Ascending aorta (tissue), 2 donors: ENCODE results near the gene NUDT7. TPM values are rescaled to one million over a fixed set of nuclear protein-coding genes. Genes with fewer than 3 reads are reported as not detected.
A peak's percentile ranks its signal among the peaks of the same experiment; 100 is the strongest.

Experiments used
- DNase-seq, 2 donors: peaks; one replicate each; pipeline ENCODE4 v3.0.0-alpha.2; 2019; ENCODE audit warnings: low spot score in 2 of 2
- H3K27ac ChIP-seq, 2 donors: fragments of 200-600 bp; sonication (generic); one replicate each; pipeline ENCODE4 v1.5.1; 2016 to 2017; ENCODE audit warnings: mild to moderate bottlenecking in 1 of 2
- H3K27me3 ChIP-seq: fragments of 200-600 bp; sonication (generic); one replicate; pipeline ENCODE4 v1.5.1; 2017
- H3K36me3 ChIP-seq, 2 donors: fragments of 200-600 bp; sonication (generic); one replicate each; pipeline ENCODE4 v1.5.1; 2016
- H3K4me1 ChIP-seq, 2 donors: fragments of 200-600 bp; sonication (generic); one replicate each; pipeline ENCODE4 v1.5.1; 2016 to 2017; ENCODE audit warnings: mild to moderate bottlenecking in 1 of 2
- H3K4me3 ChIP-seq, 2 donors: fragments of 200-600 bp; sonication (generic); one replicate each; pipeline ENCODE4 v1.5.1; 2016 to 2017; ENCODE audit warnings: mild to moderate bottlenecking in 1 of 2
- H3K9me3 ChIP-seq, 2 donors: fragments of 200-600 bp; sonication (generic); one replicate each; pipeline ENCODE4 v1.5.1; 2016
- intact Hi-C: fragments of 100-400 bp; cut with DNase I; formaldehyde crosslinking; loops from one replicate; pipeline ENCODE4 v1.15.1; 2023
- total RNA-seq: library from RNA; depleted of rRNA; stranded (reverse); fragments of >200 nt; gene quantifications from one replicate; pipeline ENCODE4 v1.1.0, GENCODE V29; 2016
- TF ChIP-seq, protein P1 (sequence below), 3 experiments: fragments of 200-600 bp in 2 of 3; fragments of 450-650 bp in 1 of 3; sonication (generic) in 2 of 3; IDR thresholded peaks; one replicate each; pipeline ENCODE4 v1.5.1; 2016 to 2019; ENCODE audit warnings: antibody characterized with exemption in 3 of 3, mild to moderate bottlenecking in 1 of 3, moderate library complexity in 1 of 3

Gene NUDT7
- total RNA-seq, 1 donor from 2014 or later = not detected

DNA sequence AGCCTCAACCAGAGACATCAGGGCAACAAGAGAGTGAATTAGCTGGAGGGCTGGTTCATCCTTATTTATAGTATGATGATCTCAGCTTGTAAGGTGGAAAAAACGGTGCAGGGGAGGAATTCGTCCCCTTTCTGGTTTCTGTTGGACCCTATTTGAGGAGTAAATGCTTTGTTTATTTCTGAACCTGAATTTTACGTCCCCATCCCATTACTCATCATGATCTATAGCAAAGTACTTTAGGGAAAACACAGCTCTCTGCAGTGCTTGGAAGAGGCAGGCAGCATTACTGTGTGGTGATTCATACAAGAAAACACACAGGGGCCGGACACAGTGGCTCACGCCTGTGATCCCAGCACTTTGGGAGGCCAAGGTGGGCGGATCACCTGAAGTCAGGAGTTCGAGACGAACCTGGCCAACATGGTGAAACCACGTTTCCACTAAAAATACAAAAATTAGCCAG lies 58.1 kb downstream of the NUDT7 start:
- Histone ChIP-seq H3K4me1 (peaks cover 0 to 6% of the 10 kb centered on the region in 2 donors), H3K27me3 (no peaks in the 10 kb centered on the region), H3K4me3 (no peak overlapping the region), H3K36me3 (no peaks in the 10 kb centered on the region), H3K27ac (peak overlapping the region; percentile 31 to 58), H3K9me3 (no peaks in the 10 kb centered on the region)
- DNase-seq = peak; percentile 14 to 73
- intact Hi-C loops = loop anchor here (2.0 to 10.0 kb wide), 2 partner anchors 18 to 324 kb away; no protein-coding TSS in a partner anchor
- TF ChIP-seq, protein P1, sequence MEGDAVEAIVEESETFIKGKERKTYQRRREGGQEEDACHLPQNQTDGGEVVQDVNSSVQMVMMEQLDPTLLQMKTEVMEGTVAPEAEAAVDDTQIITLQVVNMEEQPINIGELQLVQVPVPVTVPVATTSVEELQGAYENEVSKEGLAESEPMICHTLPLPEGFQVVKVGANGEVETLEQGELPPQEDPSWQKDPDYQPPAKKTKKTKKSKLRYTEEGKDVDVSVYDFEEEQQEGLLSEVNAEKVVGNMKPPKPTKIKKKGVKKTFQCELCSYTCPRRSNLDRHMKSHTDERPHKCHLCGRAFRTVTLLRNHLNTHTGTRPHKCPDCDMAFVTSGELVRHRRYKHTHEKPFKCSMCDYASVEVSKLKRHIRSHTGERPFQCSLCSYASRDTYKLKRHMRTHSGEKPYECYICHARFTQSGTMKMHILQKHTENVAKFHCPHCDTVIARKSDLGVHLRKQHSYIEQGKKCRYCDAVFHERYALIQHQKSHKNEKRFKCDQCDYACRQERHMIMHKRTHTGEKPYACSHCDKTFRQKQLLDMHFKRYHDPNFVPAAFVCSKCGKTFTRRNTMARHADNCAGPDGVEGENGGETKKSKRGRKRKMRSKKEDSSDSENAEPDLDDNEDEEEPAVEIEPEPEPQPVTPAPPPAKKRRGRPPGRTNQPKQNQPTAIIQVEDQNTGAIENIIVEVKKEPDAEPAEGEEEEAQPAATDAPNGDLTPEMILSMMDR (IDR thresholded peaks at IDR 0.05) = no peak

DNA sequence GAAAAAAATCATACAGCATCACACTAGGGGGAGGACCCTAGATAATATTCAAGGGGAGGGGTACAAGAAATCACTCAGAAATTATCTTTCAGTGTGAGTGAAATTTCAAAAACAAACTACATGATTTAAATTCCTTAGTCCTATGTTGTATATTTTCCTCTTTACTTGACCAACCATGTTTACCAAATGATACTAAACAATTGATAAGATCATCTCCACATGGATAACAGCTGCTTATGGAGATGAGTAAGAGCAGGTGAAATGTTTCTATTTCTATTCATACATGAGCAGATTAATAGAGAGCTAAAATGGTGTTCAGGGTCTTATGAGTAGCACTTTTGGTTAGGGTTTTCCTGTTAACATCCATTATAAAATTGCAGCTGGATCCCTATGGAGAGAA lies 58.8 kb downstream of the NUDT7 start:
- no peak for DNase-seq
- Histone ChIP-seq H3K36me3 (no peaks in the 10 kb centered on the region), H3K27ac (peak overlapping the region in 1 of 2 donors; percentile 31), H3K4me3 (no peak overlapping the region), H3K4me1 (peaks cover 0 to 6% of the 10 kb centered on the region in 2 donors), H3K9me3 (no peaks in the 10 kb centered on the region), H3K27me3 (no peaks in the 10 kb centered on the region)
- intact Hi-C loops = loop anchor here (2.0 to 10.0 kb wide), 2 partner anchors 18 to 324 kb away; no protein-coding TSS in a partner anchor
- TF ChIP-seq, protein P1 (IDR thresholded peaks at IDR 0.05) = no peak

DNA sequence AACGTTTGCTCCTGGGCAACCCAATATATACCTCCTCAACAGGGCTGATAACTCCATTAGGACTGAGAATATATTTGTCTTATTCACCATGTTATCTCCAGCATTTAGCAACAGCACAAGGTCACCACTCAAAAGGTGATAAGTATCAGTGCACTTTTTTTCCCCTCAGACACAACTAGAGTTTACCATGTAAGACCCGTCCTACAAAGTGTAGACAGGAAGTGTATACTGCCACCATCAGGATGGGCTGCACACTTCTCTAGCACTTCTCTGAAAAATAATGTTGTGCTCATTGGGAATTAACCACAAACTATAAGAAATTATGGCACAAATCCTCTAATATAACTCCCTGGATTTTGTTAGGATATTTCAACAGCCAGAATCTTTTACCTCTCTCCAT lies 60.4 kb downstream of the NUDT7 start:
- no peak for DNase-seq
- intact Hi-C loops = loop anchor here (10.0 kb wide), 1 partner anchor 322 kb away; no protein-coding TSS in a partner anchor
- TF ChIP-seq, protein P1 (IDR thresholded peaks at IDR 0.05) = no peak

DNA sequence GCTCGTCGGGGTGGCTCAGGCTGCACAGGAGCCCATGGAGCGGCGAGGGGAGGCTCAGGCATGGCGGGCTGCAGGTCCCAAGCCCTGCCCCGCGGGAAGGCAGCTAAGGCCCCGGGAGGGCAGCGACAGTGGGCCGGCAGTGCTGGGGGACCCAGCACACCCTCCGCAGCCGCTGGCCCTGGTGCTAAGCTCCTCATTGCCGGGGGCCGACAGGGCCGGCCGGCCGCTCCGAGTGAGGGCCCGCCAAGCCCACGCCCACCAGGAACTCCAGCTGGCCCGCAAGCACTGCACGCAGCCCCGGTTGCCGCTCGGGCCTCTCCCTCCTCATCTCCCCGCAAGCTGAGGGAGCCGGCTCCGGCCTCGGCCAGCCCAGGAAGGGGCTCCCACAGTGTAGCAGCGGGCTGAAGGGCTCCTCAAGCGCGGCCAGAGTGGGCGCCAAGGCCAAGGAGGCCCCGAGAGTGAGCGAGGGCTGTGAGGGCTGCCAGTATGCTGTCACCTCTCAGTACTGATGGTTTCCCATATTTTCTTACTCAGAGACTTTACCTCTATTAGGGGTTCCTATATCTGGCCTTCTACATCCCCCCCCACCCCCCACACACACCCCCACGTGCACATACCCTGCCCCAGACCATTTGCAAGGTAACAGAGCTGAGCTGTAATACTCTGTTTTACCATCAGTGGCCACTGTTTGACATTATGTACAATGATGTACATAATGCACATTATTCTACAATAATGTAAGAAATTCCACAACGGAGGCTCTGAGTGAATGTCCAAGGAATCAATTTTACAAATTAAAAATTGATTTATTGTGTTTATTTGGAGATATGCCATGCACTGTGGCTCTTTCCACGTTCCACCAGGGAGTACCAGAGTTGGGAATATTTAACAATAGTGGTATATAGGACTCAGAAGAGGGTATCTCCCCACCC lies 62.4 kb downstream of the NUDT7 start:
- DNase-seq = no peak
- intact Hi-C loops = loop anchor here (5.0 to 10.0 kb wide), 4 partner anchors 107 to 320 kb away; no protein-coding TSS in a partner anchor
- no peak overlapping the region for H3K27ac ChIP-seq
- no peak overlapping the region for H3K4me3 ChIP-seq
- H3K27me3 ChIP-seq = no peaks in the 10 kb centered on the region
- H3K9me3 ChIP-seq = no peaks in the 10 kb centered on the region
- TF ChIP-seq, protein P1 (IDR thresholded peaks at IDR 0.05) = peak in 2 of 3 experiments; percentile 22 to 44
- H3K4me1 ChIP-seq = peaks cover 0 to 11% of the 10 kb centered on the region in 2 donors
- no peaks in the 10 kb centered on the region for H3K36me3 ChIP-seq

More for the DNA sequence above, 60.4 kb downstream of the NUDT7 start:
- no peaks in the 10 kb centered on the region for H3K27me3 ChIP-seq
- no peaks in the 10 kb centered on the region for H3K36me3 ChIP-seq
- no peak overlapping the region for H3K4me3 ChIP-seq
- H3K9me3 ChIP-seq = no peaks in the 10 kb centered on the region
- no peak overlapping the region for H3K27ac ChIP-seq
- peaks cover 0 to 6% of the 10 kb centered on the region in 2 donors for H3K4me1 ChIP-seq

DNA sequence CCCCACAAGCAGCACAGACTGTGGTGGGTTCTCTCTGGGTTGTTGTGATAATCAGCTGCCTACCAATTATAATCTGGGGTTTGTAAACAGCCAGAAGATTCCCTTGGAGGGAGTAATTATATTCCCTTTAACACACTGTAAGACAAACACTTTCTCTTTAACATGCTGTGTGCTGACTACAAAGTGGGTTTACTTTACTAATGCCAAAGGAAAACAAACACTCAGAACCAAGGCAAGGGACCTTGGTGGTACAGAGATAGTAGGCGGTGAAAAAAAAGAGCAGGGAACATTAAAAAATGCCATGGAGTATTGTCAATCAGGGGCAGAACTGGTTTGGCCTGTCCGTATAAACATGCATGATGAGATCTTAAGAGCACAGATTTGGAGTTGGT lies 63.1 kb downstream of the NUDT7 start:
- TF ChIP-seq, protein P1 (IDR thresholded peaks at IDR 0.05) = no peak
- no peak for DNase-seq
- Histone ChIP-seq H3K27me3 (no peaks in the 10 kb centered on the region), H3K36me3 (no peaks in the 10 kb centered on the region), H3K4me3 (no peak overlapping the region), H3K27ac (no peak overlapping the region), H3K4me1 (peaks cover 0 to 13% of the 10 kb centered on the region in 2 donors), H3K9me3 (no peaks in the 10 kb centered on the region)
- intact Hi-C loops = loop anchor here (5.0 to 10.0 kb wide), 4 partner anchors 108 to 319 kb away; no protein-coding TSS in a partner anchor
